Measurements from ENCODE around the gene ASB3.
"Not testable (repeated sequence)": the region's sequence is repeated elsewhere in the genome, so short reads cannot be mapped to it uniquely, and the experiment has no call there.

The ASB3 gene

DNA sequence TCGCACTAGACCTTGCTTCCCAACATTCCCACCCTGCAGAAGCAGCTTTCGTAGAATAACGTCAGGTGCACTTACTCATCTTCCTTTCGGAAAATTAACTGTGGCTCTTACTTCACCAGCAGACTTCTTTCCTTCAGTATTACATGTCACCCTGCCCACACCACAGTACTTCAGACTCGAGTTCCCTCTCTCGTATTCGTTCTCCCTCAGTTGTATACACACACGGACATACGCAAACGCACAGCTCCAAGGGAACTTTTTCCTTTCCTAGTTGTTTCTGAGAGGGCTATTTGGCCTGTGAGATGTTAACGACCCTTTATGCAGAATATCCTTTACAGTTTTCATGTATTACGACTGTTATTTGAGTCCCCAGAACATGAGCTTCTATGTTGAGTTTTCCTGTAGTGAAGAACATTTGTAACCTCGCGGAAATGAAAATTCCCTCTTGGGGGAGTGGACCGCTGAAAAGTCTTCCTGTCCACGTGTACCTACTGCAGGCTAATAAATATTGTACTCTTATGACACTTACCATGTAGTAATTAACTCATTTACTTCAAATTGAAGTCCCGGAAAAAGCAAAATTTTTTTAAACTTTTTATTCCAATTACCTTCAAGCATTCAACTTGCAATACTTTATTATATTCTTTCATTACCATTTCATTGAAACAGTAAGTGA, 999 bp upstream of the ASB3 start:
- DNase-seq (ENCODE audit: insufficient read length, low spot score) (no peak), FAIRE-seq (peak; percentile 61)

DNA sequence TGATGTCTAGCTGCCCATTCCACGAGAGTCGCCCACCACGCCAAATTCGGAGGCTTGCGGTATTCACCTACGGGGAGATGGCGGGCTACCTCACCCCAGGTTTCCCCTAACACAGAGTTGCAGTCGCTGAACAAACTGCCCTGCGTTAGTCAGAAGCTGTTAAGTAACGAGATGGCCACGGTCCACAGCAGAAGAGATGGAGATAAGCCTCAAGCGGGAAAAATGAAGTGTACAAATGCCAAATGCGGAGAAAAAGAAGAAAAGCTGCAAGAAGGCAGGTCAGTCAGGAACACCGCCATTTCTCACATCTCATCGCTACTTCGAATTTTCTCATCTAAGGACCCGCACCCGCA, 425 bp downstream of the ASB3 start:
- FAIRE-seq (no peak), DNase-seq (ENCODE audit: insufficient read length, low spot score) (no peak)

DNA sequence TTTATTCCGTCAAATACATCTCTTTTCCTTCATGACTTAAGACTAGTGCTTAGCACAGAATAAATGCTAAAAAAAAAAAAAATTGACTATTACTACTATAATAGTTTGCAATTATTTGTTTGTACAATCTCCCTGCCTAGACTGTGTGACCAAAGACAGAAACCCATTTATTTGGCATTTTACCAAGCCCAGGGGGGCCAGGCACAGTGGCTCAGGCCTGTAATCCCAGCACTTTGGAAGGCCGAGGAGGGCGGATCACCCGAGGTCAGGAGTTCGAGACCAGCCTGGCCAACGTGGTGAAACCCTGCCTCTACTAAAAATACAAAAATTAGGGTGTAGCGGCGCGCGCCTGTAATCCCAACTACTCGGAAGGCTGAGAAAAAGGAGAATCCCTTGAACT, 1.4 kb downstream of the ASB3 start:
- FAIRE-seq (no peak), DNase-seq (ENCODE audit: insufficient read length, low spot score) (no peak)

DNA sequence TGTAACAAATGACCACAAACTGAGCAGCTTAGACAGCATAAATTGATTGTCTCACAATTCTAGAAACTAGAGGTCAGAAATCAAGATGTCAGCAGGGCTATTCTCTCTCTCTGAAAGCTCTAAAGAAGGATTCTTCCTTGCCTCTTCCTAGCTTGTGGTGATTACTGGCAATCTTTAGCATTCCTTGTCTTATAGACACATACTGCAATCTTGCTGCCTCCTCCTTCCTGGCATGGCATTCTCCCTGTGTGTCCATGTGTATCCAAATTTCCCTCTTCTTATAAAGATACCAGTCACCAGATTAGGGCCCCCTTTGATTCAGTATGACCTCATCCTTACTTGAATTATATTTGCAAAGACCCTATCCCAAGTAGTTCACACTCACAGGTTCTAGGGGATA, 2.3 kb downstream of the ASB3 start:
- no peak for DNase-seq (ENCODE audit: insufficient read length, low spot score)
- no peak for FAIRE-seq

DNA sequence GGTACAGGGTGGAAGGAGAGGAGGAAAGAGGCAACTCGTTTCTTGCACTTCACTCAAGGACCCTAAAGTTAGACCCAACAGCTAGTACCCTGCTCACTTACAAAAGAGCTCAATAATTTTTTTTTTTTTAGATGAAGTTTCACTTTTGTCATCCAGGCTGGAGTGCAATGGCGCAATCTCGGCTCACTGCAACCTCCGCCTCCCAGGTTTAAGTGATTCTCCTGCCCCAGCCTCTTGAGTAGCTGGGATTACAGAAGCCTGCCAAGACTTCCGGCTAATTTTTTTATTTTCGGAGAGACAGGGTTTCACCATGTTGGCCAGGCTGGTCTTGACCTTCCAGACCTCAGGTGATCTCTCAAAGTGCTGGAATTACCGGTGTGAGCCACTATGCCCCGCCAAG, 4.1 kb downstream of the ASB3 start:
- FAIRE-seq (no peak), DNase-seq (ENCODE audit: insufficient read length, low spot score) (no peak)

DNA sequence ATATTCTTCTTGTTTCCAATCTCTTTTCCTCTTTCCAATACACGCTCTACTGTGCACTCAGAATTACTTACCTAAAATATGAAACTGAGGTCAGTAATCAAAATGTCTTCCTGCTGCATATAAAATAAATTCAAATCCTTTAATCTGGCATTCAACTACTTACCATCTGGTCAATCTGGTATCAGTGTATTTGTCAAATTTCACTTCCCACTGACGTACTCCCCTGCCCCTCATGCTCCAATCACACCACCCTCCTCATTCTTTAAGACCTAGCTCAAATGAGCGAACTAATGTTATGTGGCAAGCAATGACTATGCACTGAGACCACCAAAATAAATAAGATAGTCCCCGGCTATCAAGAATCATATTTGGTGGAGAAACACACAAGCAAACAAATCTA, 6.7 kb downstream of the ASB3 start:
- FAIRE-seq = no peak

DNA sequence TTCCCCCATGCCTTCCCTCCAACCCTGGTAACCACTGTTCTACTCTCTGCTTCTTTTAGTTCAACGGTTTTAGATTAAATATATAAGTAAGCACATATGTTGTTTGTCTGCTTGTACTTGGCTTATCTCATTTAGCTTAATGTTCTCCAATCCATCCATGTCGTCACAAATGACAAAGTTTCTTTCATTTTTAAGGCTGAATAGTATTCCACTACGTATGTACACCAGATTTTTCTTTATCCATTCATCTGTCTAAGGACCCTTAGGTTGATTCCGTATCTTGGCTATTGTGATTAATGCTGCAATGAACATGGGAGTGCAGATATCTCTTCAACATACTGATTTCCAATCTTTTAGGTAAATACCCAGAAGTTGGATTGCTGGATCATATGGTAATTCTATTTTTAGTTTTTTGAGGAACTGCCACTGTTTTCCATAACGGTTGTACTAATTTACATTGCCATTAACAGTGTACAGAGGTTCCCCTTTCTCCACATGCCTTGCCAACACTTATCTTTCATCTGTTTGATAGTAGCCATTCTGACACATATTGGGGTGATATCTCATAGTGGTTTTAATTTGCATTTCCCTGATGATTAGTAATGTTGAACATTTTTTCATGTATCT, 8.1 kb downstream of the ASB3 start:
- FAIRE-seq (peak; percentile 28), DNase-seq (ENCODE audit: insufficient read length, low spot score) (no peak)

More for the DNA sequence above, 6.7 kb downstream of the ASB3 start:
- DNase-seq (ENCODE audit: insufficient read length, low spot score) = no peak

DNA sequence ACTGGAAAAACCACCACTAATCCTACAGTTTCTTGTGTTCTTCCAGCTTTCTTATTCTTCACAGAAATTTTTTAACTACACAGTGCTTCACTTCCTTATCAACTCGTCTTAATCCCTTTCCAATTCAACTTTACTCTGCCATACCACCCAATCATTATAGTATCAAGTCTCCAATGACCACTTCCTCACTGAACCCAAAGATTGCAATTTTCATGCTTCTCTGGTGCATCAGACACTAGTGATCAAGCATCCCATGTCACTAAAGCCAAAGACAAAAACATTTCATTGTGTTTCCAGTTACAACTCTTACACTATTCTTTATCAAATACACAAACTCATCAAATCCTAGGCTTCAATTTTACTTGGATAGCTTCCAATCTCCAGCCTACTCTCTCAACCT, 9.6 kb downstream of the ASB3 start:
- FAIRE-seq (peak; percentile 21), DNase-seq (ENCODE audit: insufficient read length, low spot score) (no peak)

DNA sequence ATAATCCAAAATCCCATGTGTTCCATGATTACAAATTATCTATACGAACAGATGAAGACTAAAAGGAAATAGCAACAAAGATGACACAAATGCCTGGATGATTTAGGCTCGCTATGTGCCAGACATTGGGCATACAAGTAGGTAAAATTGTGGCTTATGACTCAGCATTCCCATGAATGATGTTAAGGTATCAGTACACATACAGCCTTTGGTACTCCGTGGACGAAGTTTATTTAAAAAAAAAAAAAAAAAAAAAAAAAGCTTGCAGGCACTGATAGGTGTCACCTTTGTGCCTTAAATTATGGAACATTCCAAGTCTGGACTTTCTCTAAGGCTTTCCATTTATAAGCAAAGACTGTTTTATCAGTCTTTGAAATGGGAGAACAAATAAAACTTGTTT, 16.5 kb downstream of the ASB3 start:
- FAIRE-seq (peak; percentile 58), DNase-seq (ENCODE audit: insufficient read length, low spot score) (no peak)

DNA sequence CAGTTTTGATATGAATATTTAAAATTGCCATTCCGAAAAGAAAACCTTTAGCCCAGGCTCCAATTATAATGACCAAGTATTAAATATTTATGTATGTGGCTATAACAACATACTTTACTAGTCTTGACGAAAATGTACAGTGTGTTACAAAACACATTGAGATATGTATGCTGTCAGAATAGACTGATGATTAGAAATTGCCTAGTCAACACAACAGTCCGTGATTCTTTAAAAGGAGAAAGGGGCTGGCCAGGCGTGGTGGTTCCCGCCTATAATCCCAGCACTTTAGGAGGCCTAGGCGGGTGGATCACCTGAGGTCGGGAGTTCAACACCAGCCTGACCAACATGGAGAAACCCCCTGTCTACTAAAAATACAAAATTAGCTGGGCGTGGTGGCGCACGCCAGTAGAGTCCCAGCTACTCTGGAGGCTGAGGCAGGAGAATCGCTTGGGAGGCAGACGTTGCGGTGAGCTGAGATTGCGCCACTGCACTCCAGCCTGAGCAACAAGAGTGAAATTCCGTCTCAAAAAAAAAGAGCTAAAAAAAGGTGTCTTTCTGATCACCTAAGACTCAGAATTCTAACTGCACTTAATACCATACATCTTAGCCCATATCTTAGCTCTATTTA, 17.3 kb downstream of the ASB3 start:
- FAIRE-seq = no peak
- DNase-seq (ENCODE audit: insufficient read length, low spot score) = no peak

DNA sequence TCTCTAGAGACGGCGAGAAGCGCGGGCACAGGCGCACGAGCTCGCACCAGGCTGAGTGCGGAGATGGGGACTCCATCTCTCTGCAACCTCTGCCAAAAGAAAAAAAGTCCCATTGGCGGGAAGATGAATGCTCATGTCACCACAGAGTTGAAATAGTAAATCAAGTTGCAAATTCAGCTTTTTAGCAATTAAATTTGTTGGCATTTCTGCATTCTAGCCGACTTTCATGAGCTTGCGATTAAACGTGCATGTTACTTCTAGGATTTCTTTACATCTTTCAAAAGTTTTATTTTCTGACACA, 18.6 kb downstream of the ASB3 start:
- no peak for DNase-seq (ENCODE audit: insufficient read length, low spot score)
- peak; percentile 91 for FAIRE-seq

DNA sequence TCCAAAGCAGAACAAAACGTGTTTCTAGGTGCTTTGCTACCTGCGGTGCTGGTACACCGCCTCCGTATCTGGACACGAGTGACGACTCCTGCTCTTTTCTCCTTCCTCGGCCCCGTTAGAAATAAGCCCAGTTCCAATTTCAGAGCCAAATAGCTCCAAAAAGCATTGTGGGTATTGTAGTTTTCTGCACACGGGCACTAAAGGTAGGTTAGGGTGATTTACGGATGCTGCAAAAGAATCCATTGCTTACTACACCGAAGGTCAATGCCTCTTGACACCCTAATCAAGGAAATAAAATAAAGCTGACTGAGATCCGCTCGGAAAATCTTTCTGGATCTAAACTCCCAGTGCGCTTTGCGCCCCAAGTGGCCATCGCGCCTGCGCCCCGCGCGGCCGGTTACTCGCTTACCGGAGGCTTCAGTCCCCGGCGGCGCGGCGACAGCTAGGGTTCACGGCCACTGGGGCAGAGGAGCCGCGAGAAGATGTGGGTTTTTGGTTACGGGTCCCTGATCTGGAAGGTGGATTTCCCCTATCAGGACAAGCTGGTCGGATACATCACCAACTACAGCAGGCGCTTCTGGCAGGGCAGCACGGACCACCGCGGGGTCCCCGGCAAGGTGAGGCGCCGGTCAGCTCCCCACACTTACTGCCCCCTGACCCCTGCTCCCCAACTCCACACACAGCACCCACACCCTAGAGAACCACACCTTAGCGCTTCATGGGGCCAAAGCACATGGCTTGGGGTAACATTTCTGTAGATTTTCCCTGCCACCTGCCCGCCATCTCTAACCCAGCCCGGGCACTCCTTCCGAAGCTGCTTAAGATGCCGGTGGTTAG, 19.1 kb downstream of the ASB3 start, which contains the start of gene CHAC2:
Gene CHAC2 (plus strand): TSS at position 400 of the 837 bp plus-strand sequence. CDS start 83 bp downstream, at position 483.
- DNase-seq (ENCODE audit: insufficient read length, low spot score) (peak; percentile 48), FAIRE-seq (peak; percentile 94)

DNA sequence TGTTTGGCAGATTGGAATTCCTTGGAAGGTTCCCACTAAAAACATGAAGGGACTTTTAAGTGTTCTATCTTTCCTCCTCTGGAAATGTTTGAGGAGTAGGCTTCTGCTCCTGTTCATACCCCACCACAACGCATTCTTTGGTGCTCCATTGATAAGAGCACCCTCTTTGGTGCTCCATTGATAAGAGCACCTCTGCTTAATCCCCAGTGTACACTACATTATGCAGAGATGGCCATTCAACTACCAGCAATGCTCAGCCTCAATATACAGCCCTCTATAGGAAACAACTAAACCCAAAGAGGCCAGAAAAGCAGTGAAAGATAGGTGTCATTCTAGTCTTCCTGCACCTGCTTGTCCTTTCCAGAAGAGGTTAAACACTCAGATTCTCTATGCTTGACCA, 21.0 kb downstream of the ASB3 start:
- no peak for FAIRE-seq
- no peak for DNase-seq (ENCODE audit: insufficient read length, low spot score)

DNA sequence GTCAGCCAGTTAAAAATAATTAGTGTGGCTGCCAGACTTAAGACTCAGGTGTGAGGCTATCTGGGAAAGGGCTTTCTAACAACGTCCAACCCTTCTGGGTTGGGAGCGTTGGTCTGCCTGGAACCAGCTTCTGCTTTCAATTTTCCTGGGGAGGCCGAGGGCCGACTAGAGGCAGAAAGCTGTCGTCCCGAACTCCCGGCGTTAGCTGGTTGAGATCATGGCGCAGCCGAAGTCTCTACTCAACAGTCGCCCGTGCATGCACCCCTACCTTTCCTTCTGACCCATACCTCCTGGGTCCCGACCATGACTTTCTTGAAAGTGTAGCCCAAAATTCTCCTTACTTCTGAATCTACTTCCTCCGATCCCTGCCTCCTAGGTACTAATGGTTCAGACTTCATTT, 29.5 kb downstream of the ASB3 start:
- DNase-seq (ENCODE audit: insufficient read length, low spot score); FAIRE-seq: not testable (repeated sequence)

DNA sequence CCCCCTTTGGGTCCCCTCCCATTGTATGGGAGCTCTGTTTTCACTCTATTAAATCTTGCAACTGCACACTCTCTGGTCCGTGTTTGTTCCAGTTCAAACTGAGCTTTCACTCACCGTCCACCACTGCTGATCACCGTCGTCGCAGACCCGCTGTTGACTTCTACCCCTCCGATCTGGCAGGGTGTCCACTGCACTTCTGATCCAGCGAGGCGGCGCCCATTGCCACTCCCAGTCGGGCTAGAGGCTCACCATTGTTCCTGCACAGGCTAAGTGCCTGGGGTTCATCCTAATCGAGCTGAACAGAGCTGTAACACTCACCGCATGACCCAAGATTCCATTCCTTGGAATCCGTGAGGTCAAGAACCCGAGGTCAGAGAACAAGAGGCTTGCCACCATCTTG, 30.1 kb downstream of the ASB3 start:
- no peak for FAIRE-seq
- no peak for DNase-seq (ENCODE audit: insufficient read length, low spot score)

DNA sequence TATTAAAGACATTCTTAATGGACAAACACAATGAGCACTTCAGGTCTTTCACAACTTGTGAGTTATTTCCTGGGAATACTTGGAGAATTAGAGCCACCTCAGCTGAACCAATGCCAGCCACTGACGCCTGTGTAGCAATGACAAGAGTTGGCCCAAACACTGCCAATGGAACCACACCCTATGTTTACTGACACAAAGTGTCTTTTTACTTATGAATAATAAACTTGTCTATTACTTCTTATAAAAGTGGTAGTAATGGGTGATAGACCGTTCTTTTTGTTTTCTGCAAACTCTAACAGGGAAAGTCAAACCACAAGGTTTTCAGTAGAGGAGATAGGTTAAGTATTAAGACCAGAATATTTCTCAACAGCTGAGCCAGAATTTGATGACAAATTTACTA, 31.6 kb downstream of the ASB3 start:
- FAIRE-seq (no peak), DNase-seq (ENCODE audit: insufficient read length, low spot score) (no peak)

DNA sequence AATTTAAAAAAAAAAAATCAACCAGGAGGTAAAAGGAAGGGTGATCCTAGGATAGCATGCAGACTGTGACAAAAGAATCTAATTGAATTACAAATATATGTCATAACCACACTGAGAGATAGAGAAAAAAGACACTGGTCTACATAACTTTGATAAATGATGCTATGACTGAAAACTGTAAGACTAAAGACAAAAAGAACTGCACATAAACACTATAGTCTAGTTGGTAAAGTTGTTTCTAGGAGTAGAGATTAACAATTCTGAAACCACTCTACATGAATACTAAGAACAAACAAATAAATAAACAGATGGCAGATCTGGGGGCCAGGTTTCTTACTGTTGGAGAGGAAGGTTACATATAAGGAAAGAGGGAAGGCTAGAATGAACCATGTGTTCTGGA, 33.7 kb downstream of the ASB3 start:
- FAIRE-seq = no peak
- no peak for DNase-seq (ENCODE audit: insufficient read length, low spot score)

DNA sequence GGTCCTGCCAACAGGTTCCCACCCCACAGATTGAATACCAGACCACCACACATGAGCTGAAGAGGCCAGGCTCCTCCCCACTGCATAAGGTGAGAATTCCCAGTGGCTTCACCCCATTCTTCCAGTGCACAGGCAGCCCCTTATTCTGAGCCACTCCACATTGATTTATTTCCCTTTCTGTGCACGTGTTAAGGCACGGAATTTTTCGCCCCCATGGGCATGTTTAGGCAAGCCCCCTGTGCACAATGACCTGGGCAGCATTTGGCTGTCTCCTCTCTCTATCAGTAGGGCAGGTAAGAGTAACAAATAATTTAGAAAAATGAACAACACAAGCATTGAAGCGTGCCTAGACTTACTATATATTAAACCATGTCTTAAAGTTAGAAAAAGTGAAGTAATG, 34.4 kb downstream of the ASB3 start:
- FAIRE-seq = no peak
- DNase-seq (ENCODE audit: insufficient read length, low spot score) = no peak

DNA sequence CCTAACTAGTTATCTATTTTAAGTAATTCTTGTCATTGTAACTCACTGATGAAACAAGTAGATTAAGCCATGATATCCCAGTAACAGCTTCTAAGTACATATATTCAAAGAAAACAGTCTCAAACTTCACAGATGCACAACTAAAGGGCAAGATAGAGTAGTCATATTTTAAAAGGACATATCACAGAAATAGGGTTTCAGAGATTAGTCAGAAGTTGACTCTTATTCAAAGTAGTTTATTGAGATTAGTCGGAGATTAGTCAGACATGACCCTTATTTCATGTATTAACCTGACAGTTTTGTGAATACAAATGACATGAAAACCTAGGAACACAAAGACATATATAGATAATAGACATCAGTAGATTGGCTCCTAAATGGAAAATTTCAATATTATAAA, 35.0 kb downstream of the ASB3 start:
- no peak for FAIRE-seq
- no peak for DNase-seq (ENCODE audit: insufficient read length, low spot score)

DNA sequence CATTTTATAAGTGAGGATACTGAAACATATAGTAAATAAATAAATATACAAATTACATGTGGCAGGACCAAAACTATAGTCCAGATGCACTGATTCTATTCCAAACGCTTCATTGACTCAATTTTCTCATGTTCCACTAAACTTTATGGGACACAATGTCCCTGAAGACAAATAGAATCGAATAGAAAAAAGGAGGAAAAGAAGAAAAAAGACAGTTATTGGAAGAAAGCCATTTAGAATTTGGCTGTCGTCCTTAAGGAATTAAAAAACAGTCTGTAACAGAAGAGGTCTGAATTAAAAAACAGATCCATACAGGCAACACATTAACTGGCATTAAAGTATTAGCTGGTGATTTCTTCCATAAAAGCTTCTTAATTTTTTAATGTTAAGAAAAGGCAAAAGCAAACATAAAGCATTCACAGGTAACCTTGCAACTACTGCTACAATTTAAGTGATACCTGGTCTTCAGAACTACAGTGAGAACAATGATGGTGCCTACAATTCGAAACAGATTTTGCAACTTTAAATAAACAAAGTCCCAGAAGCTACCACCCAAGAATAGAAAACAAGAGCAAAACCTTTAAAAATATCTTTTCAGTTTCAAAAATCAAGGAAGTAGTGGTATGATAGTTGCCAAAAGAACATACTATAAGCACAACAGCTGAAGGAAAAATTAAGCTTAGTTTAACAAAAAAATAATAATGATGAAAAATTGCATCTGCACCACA, 36.5 kb downstream of the ASB3 start:
- FAIRE-seq (no peak), DNase-seq (ENCODE audit: insufficient read length, low spot score) (no peak)
